HG03095 (cell line): ENCODE results near the gene IGF1R.

Source experiments
- ATAC-seq: cut with Tn5 transposase; IDR thresholded peaks from one replicate; pipeline ENCODE4 v1.9.1; 2021; ENCODE audit warnings: moderate library complexity; ENCODE audit not compliant: unreplicated experiment

The IGF1R gene

DNA sequence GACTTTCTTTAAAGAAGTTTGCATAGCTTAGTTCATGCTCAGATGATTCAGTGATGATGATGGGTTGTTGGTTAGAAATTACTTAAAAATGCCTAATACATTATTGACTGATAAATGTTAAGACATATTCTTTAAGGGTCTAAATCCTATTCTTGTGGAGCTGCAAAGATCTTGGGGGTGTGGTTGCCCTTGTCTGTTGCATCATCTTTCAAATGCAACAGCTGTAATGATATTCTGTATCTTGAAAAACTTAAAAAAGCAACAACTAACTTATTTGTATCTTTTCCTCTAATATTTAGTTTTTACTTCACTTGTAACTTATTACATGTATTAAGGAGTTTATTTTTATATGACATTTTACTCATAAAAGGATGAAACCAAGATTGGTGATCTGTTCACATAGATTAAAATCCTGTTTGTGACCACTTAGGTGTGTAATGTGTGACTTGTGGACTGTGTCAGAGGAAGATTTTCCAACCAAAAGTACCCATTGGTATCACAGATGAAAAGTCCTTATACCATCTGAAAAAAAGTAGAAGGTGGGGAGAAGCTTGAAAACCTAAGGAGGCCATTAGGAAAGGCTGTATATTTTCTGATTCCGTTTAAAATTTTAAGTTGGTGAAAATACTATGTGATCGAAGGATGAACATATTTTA, 142.8 kb downstream of the IGF1R start:
- ATAC-seq: no peak

DNA sequence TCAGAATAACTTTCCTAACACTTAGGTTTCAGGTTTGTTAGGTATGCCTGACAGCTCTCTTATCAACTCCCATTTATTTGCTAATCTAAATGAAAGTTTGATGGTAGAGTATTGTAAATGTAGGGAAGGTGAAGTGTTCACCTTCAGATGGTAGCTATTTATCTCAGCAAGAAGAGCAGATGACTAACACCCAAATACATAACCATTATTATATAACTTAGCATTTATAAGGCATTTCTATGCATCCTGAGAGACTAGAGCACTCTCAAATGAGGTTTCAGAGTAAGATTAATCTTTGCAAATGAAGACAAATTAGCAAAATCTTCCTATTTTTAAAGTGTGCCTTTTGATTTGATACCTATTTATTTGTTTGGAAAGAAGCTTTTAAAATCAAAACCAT, 143.8 kb downstream of the IGF1R start:
- ATAC-seq: no peak

DNA sequence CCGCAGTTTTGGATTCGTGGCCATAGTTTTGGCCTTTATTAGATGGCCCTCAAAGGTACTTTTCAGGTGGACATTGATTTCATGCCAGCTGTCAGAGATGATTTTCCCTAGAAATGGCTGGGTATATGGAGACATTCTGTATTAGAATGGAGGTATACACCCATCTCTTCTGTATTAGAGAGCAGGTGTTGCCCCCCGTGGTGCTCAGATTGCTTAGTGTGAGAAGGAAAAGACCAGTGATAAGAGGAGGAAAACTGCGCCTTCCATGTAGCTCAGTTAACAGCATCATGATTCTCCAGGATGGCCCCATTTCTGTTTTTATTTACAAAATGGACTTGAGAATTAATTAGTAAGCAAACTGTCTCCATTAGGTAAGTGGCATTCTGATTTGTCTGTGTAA, 145.9 kb downstream of the IGF1R start:
- ATAC-seq: no peak

DNA sequence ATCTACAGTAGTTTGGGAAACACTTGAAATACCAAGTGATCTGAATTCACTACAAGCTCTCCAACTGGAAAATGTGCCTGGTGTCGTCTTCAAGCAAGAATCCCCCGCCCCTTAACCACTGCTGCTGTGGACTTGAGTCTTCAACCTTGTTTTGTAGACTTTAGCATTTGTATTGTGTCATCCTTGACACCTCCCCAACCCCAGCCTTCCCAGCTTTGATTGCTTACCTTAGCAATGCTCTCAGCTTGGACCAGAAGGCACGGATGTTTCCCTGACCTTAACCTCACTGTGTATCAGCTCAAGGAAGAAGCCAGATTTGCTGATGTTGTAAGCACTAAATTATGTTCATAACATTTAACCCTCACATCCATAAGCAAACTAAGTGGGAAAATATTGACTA, 146.4 kb downstream of the IGF1R start:
- ATAC-seq: no peak

DNA sequence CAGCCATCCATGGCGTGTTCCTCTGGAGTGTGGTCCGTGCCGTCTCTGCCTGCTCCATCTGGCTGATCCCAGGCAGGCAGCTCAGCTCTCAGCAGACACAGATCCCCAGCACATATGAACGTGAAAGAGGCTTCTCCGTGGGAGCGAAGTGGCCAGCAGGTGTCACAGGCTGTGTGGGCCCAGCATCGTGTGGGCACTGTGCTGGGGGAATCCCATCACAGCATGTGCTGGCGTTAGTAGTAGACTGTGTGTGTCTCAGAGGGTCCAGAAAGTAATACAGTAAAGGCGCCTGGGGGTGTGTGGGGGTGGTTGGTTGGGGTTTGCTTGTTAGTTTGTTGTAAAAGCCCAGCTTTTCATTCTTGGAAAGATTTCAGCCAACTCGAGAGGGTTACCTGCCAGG, 147.6 kb downstream of the IGF1R start:
- no peak for ATAC-seq

DNA sequence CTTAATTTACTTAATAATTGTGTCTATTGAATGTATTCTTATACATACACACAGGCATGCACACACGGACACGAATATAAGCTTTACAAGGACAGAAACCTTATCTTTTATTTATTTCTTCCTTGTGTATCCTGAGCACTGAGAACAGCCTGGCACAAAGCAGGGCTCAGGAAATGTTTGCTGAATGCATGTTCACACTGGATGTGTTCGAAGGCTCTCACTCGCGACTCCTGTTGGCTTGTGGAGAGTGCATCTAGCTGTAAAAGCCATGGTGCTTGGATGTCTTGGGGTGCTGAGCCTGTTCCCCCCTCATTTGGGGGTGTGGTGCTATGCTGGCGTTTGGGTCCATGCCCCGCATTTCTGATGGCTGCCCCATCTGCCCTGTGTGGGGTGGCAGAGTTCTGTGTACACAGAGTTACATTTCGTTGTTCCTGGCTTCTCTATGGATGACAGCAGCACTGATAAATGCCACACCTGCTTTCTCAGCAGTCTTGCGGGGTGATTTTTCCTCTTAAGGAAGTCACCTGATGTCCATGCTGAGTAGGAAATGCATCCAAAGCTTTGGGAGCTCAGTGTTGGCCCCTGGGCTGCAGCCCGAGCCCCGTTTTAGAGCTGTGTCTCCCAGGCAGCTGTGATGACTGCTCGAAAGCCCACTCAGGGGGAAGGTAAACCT, 148.5 kb downstream of the IGF1R start:
- no peak for ATAC-seq

DNA sequence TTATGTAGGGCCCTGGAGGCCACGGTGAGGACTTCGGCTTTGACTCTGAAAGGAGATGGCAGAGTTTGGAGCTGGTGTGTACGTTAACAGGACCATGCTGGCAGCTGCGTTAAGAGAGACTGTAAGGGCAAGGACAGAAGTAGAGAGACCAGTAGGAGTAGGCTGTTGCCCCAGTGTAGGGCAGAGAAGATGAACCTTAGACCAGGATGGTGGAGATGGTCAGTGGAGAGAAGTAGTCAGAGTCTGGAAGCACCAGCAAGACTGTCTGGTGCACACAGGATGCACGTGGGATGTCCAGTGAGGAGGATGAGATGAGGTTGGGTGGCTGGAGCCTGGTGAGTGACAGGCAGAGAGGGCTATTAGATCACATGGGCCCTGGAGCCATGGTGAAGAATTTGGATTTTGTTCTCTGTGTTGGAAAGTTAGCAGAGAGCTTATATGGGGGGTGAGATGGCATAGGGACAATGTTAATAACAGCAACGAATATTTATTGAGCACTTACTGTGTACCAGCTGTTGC, 150.1 kb downstream of the IGF1R start:
- no peak for ATAC-seq

DNA sequence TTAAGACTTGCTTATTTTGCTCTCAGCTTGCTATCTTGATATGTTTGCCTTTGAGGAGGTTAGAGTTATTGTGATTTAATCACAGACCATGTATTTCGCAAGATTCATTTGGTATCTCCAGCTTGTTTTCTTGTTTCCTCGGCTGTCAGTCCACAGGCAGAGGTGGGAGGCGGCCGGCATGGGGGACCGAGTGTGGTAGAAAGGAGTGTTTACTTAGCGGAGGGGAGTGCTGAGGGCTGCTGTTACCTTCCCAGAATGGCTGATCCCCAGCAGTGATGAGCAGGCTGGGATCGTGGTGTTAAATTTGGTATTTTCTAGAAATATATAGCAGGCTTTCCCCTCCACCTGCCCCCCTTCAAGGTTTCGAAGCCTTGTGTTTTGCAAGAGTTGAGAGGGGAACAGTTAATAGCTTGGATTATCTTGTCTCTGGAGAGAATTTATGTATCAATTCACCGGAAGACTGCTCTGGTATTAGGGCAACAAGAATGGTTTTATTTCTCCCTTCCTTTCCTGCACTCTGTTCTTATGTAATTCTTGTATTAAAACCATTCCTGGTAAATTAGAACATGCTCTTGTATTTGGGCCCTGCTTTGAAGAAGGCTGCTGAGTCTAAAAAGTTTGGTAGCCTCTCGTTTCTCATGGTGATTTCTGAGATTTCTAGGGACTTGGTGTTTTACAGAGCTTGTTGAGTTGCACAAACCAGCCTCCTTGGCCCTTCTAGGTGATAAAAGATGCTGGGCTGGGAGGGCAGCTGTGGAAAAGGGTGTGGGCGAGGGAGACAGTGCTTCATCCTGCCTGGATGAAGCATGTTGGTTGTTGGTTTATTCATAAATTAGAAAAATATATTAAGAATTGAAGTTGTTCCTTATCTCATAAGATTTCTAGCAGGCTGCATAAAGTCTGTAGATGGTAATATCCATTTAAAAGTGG, 151.4 kb downstream of the IGF1R start:
- ATAC-seq: no peak

DNA sequence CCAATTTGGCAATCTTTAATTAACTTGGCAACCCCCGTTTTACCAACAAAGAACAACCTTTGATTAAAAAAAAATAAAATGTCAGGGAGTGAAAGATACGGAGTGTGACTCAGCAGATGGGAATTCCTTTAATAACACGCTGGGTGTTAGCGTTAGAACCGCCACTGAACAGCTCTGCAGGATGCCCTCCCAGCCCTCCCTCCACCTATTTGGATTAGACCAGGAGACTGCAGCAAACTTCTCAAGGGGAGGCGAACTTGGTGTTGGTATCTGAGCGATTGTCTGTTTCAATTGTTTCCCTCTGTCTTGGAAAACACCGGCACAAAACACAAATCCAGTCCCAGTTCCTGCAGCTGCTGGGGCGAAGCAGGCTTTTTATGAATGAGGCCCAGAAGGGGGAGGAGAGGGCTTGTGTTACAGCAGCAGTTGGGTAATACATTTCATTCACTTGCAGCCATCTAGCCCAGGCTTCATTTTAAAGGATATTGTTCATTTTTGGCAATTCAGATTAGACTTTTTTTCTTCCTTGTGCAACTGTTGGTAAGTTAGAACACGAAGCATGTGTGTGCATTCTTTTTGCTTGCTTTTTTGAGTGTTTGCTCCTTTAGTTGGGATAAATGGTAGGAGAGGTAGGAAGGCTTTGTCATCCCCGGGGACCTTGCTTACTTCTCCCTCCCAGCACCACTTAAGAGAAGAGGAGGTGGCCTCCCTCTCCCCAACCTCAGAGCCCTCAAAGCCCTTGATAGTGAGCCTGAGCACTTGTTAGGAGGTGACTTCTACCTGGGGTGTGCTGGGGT, 152.3 kb downstream of the IGF1R start:
- no peak for ATAC-seq

DNA sequence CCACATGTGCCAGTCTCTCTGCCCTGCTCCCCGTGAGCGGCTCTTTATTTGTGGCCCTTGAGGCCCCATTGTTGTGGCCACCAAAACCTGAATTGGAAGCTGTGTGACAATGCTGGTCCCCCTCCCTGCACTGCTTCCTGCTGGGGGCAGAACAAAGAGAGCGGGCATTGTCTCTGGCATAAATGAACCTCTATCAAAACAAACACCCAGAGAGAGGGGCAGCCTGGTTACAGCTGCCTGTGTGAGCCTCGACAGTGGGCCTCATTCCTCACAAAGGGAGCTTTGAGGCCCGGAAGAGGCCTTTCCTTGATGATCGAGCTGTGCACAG, 152.9 kb downstream of the IGF1R start:
- ATAC-seq: no peak

DNA sequence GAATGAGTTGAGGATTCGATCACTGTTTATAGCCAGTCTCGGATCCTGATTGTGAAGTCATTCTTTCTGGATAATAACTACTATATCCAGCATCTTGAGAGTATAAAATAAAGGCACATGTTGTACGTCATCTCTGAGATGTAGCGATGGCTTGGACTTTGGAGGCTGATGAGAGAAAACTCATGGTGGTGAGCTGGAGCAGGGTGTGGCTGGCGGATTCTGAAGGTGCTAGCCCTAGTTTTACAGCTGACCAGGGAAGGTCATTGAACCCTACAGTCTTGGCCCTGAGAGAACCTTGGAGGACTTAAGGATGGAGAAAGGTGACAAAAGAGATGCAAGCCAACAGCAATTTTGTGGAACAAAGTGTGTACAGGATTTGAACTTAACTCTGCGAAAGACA, 153.8 kb downstream of the IGF1R start:
- ATAC-seq: no peak

DNA sequence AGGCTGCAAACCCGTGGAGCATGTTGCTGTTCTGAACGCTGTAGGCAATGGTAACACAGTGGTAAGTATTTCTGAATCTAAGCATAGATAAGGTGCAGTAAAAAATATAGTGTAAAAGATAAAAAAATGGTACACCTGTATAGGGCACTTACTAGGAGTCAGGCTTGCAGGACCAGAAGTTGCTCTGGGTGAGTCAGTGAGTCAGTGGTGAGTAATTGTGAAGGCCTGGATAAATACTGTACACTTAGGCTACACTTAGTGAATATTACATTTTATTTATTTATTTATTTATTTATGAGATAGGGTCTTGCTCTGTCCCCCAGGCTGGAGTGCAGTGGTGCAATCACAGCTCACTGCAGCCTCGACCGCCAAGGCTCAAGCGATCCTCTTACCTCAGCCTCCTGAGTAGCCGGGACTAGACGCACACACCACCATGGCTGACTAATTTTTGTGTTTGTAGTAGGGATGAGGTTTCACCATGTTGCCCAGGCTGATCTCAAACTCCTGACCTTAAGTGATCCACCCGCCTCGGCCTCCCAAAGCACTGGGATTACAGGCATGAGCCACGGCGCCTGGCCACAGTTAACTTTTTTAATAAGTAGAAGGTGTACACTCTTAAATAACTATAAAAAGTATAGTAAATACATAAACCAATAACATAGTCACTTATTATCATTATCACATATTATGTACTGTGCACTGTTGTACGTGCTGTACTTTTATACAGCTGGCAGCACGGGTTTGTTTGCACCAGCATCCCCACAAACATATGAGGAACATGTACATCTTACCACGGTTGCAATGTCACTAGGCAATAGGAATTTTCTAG, 155.1 kb downstream of the IGF1R start:
- no peak for ATAC-seq

DNA sequence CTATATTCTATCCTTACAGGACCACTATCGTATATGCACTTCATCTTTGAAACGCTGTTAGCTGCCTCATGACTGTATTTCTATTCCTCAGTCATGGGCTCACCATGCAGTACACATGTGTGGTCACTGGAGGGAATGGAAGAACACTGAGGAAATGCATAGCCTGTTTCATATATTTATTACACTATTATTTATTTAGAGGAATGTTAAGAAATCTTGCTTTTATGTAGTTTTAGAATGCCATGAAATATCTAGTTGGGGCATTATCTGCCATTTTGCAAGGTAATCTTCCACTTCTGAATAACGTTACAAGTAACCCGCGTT, 155.7 kb downstream of the IGF1R start:
- ATAC-seq: no peak

DNA sequence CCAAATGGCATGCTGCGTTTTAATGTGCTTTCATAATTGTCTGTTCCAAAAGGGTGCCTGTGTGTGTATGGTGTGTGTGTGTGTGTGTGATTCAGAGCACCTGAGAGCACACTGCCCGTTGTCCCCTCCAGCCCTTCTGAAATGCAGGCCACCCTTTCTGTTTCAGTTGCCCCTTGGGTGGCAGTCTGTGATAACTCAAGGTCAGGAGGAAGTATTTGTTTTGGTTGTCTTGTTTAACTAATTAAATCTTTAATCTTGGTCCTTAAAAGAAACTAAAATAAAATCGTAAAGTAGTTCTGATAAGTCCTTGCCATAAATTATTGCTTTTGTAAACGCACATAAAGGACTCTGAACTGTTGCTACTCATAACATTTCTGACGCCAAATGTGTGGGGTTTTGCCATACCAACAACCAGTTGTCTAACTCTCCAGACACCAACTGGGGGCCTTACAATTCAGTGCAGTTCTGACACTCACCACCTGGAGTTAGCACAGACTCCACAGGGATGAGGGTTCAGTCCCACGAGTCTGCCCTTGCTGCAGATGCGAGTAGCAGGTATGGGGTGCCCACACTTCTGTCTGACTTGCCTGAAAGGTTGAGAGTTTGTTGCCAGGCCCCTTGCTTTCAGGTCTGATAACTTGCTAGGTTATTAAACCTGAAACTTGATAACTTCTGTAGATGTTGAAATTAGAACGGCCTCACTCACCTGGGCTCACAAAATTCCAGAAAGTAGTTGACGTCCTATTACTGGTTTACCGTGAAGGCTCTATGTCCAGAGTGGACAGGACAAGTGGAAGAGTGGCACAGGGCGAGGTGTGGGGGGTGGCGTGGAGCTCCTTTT, 157.3 kb downstream of the IGF1R start:
- ATAC-seq: no peak

DNA sequence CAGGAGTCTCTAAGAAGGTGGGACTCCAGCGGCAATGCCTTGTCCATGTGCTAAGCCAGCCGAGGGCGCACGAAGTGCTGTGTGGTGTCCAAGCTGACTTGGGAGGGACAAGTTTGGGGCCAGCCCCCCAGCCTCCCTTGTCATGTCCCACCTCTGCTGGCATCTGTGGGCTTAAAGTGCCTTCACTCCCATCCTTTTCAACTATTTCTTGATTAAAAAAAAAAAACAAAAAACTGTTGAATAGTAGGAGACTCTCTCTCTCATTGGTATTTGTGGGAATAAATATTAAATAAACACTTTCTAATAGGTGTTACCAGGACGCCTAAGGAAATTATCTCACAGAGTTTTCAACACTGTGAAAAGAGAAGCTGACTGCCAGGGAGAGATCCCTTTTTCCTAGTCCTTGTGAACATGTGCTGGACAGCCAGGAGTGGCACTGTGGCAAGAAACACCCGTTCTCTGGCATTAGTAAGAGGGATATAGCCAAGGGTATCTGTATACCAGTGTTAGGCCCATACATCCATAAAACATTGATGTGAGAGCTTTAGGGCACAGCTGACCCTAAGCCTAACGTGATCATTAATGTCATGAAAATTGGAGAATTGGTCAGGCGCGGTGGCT, 158.0 kb downstream of the IGF1R start:
- ATAC-seq: no peak

DNA sequence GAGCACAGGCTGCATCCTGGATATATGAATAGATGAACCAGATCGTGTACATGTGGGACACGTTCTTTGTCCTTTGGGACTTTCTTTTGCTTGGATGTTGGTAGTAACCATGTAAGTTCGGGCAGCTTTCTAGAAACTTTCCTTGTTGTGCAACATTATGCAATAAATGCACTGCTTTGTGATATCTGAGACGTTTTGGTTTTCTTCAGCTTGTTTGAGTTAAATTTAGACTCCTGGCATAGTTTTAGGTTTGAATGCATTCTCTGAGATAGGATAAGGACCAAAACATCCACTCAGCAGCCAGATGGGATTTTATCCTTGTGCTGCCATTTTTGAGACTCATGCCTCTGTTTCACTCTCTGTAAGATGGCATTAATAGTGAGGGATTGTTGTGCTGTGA, 158.9 kb downstream of the IGF1R start:
- no peak for ATAC-seq

DNA sequence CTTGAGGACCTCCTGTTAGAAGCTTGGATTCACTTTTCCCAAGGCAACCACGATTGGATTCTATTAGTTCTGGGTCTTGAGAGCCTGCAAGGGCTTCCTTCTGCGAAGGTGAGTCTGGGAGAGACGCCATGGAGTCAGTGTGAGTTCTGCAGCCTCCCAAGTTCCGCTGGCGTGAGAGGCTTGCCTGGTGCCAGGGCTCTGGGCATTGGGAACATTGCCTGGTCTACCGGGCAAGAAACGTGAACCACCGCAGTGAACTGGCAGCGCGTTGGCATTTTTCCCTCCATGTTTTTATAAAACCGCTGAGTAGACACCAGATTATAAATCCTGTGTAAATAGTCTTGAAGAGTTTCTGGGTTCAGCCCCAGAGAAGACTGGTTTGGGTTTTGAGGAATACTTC, 160.9 kb downstream of the IGF1R start:
- ATAC-seq: no peak

DNA sequence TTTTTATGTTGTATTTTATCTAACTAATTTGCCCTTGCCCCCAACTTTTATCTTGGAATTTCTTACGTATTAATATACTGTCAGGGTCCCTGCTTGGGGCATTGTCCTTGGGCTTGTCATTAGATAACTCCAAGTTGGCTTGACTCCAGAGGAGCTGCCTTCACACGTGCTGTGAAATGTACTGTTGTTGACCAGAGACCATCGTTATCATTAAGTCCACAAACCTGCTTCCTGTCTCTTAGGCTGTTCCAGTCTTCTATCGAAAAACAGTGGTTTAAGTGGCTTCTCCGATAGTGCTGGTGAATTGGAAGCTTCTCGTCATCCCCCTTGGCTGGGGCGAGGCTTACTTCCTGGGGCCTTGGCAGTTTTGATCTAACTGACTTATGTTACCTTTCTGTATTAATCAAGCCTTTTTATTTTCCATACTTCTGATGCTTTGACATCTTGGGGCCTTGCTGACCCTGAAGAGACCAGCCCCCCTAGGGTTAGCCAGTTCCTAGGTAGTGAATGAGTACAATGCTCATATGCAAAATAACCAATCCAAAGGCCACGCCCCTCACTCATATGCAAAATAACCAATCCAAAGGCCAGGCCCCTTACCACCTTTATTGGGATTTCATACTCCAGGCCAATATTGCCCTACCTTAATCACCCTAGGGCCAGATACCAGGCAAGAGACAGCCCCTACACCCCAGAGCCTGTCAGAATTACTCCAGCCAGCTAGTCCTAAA, 164.5 kb downstream of the IGF1R start:
- no peak for ATAC-seq
